ENCODE data around the gene MRPL53. TPM values are rescaled to one million over a fixed set of nuclear protein-coding genes. Genes with fewer than 3 reads are reported as not detected.

Gene MRPL53
- total and polyA plus RNA-seq, 9 of the 15 experiments (the other 6 are each of a cell fraction or from before 2014, with no cell fraction given): 11.5 to 87.9 (median 41.1) TPM

DNA sequence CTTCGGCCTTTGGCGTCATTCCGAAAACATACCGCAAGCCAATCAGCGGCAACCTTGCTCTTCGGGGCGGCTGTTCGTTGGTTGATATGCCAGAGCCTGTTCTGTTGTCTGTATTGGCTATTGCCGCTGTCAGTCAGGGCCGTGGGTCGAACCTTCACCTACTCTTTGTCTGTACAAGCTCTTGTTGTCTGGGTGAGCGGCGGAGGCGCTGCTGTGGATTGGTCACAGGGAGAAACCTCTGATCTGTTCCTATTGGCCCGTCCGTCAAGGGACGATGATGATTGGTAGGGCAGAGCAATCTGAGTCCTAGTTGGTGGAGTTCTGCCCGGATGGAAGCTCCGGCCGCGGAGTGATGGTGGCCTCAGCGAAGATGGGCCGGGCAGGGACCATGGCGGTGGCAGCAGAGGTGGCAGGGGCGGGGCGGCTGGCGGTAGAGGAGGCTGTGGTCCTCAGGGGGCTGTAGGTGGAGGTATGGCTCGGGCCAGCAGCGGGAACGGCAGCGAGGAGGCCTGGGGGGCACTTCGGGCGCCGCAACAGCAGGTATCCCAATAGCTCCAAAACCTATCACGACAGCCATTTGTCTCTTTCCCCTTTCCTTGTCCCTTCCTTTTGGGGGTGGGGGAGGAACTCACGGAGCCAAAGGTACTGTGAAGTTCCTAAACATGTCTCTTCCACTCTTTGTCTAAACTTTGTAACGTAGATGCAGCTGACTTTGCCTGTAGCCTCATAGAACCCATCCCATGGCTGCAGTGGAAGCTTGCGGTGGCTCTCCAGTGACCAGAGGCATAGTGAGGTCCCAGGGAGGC, 14.1 kb downstream of the MRPL53 start, which contains the start of gene WBP1:
Gene WBP1, plus strand, starts transcription at position 307 of the 806 bp plus-strand sequence. Its CDS starts 165 bp downstream, at position 472.
- ChIA-PET POLR2A (interaction anchor here (0.6 to 2.5 kb wide), 11 partner anchors 9 to 135 kb away, joined by 3 to 12 read pairs (median 3); partner anchors contain the start of genes AUP1, HTRA2 and MRPL53), CTCF (ENCODE audit: low intra/inter-chr PET ratio) (no interaction called here)
- Histone ChIP-seq H3K79me2 (ENCODE audit: control insufficient read depth, insufficient read depth, low read length) (peaks cover 14% of the 10 kb centered on the region; the same call in 1 of the 3 replicates), H3K9me3 (replicated peaks; ENCODE audit: control insufficient read depth, insufficient read depth, low read depth, low read length) (no peaks in the 10 kb centered on the region), H4K20me1 (replicated peaks; ENCODE audit: control insufficient read depth, insufficient read depth, low read length) (no peaks in the 10 kb centered on the region; the same call in 1 of the 2 replicates), H3K9me1 (ENCODE audit: control insufficient read depth, insufficient read depth, low read length) (no peaks in the 10 kb centered on the region), H2AFZ (ENCODE audit: low read depth, low read length) (peak within 1 kb of the TSS; percentile 28), H3K4me3 (peak within 1 kb of the TSS; percentile 53), H3K27ac (ENCODE audit: extremely low read depth, low read depth, low read length) (peak within 1 kb of the TSS; percentile 31; the same call in 1 of the 3 replicates), H3K9ac (ENCODE audit: insufficient read depth in 1 of 2, low read depth in 2 of 2, low read length in 2 of 2) (peak within 1 kb of the TSS; percentile 37 to 85; a peak in 3 of 4 replicates), H3K4me2 (ENCODE audit: insufficient read depth, low read length) (peak within 1 kb of the TSS; percentile 87), H3K4me1 (replicated peaks in 1 of 2; ENCODE audit: control insufficient read depth in 2 of 2, insufficient read depth in 2 of 2, low read length in 2 of 2) (peaks cover 7 to 34% of the 10 kb centered on the region in 2 experiments), H3K36me3 (ENCODE audit: control insufficient read depth, insufficient read depth, low read length) (peaks cover 34% of the 10 kb centered on the region), H3K27me3 (ENCODE audit: control insufficient read depth in 2 of 2, insufficient read depth in 2 of 2, low read length in 2 of 2) (no peaks in the 10 kb centered on the region)
- WGBS (ENCODE audit: insufficient coverage, low coverage, missing lambda C conversion rate): 28% methylated on average over 30 of the region's 38 CpGs
- peak; percentile 90 for ATAC-seq
- peak; percentile 100 for FAIRE-seq
- in situ Hi-C loops (cut with MboI): no loop called here
- peak; percentile 80 to 98 (median 88) for DNase-seq (ENCODE audit: extremely low read depth in 1 of 4, low spot score in 3 of 4)
- TSS peak; percentile 27 for BruUV-seq (replicated peaks)
- intact Hi-C loops (cut with micrococcal nuclease): no loop called here
- TF ChIP-seq PHF21A (IDR thresholded peaks at IDR 0.05; ENCODE audit: borderline replicate concordance, low read depth) (no peak), SP2 (IDR thresholded peaks at IDR 0.05; ENCODE audit: extremely low read depth, low read depth, low read length, poor library complexity, severe bottlenecking) (peak; percentile 66), HDAC2 (IDR thresholded peaks at IDR 0.05) (0 out of 2 replicates have a peak, but pooled peaks have one; percentile 14), CREB1 (IDR thresholded peaks at IDR 0.05) (peak; percentile 58; the same call in 1 of the 2 replicates), CREB1 (CRISPR knock-in tag; IDR thresholded peaks at IDR 0.05) (peak; percentile 71; the same call in 1 of the 2 replicates), ATF1 (CRISPR knock-in tag; IDR thresholded peaks at IDR 0.05) (no peak), ATF1 (tag; IDR thresholded peaks at IDR 0.05) (peak; percentile 92), ASH1L (IDR thresholded peaks at IDR 0.05; ENCODE audit: borderline replicate concordance, low read depth, partially characterized antibody) (peak; percentile 96), MYC (IDR thresholded peaks at IDR 0.05; ENCODE audit: low read depth, low read length) (peak; percentile 38; the same call in 1 of the 2 replicates), MYC (CRISPR knock-in tag; IDR thresholded peaks at IDR 0.05; ENCODE audit: borderline replicate concordance, low read depth) (no peak), FOXA3 (CRISPR knock-in tag; conservative IDR thresholded peaks at IDR 0.05 in 1 of 2, IDR thresholded peaks at IDR 0.05 in 1 of 2) (no peak), NFIX (CRISPR knock-in tag; IDR thresholded peaks at IDR 0.05; ENCODE audit: low read depth) (no peak), FOXJ3 (CRISPR knock-in tag; IDR thresholded peaks at IDR 0.05) (no peak), MEIS2 (IDR thresholded peaks at IDR 0.05; ENCODE audit: partially characterized antibody) (peak; percentile 58)
- TF ChIP-seq, protein P1, sequence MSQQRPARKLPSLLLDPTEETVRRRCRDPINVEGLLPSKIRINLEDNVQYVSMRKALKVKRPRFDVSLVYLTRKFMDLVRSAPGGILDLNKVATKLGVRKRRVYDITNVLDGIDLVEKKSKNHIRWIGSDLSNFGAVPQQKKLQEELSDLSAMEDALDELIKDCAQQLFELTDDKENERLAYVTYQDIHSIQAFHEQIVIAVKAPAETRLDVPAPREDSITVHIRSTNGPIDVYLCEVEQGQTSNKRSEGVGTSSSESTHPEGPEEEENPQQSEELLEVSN (IDR thresholded peaks at IDR 0.05; ENCODE audit: borderline replicate concordance in 1 of 2, extremely low read depth in 1 of 2, insufficient read depth in 1 of 2, insufficient read length in 1 of 2, low read depth in 1 of 2, low read length in 1 of 2, poor library complexity in 1 of 2, severe bottlenecking in 1 of 2): no peak
- TF ChIP-seq, protein P2, sequence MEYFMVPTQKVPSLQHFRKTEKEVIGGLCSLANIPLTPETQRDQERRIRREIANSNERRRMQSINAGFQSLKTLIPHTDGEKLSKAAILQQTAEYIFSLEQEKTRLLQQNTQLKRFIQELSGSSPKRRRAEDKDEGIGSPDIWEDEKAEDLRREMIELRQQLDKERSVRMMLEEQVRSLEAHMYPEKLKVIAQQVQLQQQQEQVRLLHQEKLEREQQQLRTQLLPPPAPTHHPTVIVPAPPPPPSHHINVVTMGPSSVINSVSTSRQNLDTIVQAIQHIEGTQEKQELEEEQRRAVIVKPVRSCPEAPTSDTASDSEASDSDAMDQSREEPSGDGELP (CRISPR knock-in tag; IDR thresholded peaks at IDR 0.05; ENCODE audit: borderline replicate concordance): peak; percentile 12; the same call in 1 of the 2 replicates
- TF ChIP-seq, protein P3, sequence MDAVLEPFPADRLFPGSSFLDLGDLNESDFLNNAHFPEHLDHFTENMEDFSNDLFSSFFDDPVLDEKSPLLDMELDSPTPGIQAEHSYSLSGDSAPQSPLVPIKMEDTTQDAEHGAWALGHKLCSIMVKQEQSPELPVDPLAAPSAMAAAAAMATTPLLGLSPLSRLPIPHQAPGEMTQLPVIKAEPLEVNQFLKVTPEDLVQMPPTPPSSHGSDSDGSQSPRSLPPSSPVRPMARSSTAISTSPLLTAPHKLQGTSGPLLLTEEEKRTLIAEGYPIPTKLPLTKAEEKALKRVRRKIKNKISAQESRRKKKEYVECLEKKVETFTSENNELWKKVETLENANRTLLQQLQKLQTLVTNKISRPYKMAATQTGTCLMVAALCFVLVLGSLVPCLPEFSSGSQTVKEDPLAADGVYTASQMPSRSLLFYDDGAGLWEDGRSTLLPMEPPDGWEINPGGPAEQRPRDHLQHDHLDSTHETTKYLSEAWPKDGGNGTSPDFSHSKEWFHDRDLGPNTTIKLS (IDR thresholded peaks at IDR 0.05; ENCODE audit: borderline replicate concordance, low read depth): no peak
